Liver (tissue), 9 donors: Measurements from ENCODE around the gene PRELID2. TPM values are rescaled to one million over a fixed set of nuclear protein-coding genes. Genes with fewer than 3 reads are reported as not detected.

Experiments
- DNase-seq: peaks from one replicate; pipeline ENCODE4 v3.0.0-alpha.2; 2017; ENCODE audit warnings: low spot score
- H3K27ac ChIP-seq, 2 donors: one replicate each; pipeline ENCODE4 v1.7.0; 2013; ENCODE audit warnings: inconsistent platforms in 2 of 2, low read length in 2 of 2, control low read depth in 1 of 2, low read depth in 1 of 2, mild to moderate bottlenecking in 1 of 2
- H3K27me3 ChIP-seq, 4 donors: one replicate each; pipeline versions ENCODE4 v1.6.1 to v1.7.0; 2013; ENCODE audit warnings: low read length in 3 of 4, inconsistent platforms in 1 of 4, mild to moderate bottlenecking in 1 of 4, moderate library complexity in 1 of 4; ENCODE audit not compliant: control insufficient read depth in 4 of 4, insufficient read depth in 4 of 4
- H3K36me3 ChIP-seq, 4 donors: one replicate each; pipeline versions ENCODE4 v1.6.1 to v1.7.0; 2013; ENCODE audit warnings: low read length in 3 of 4, mild to moderate bottlenecking in 3 of 4, low read depth in 1 of 4, moderate library complexity in 1 of 4; ENCODE audit not compliant: control insufficient read depth in 4 of 4, insufficient read depth in 3 of 4
- H3K4me1 ChIP-seq, 4 donors: one replicate each; pipeline versions ENCODE4 v1.6.1 to v1.7.0; 2013; ENCODE audit warnings: low read length in 3 of 4, mild to moderate bottlenecking in 3 of 4, moderate library complexity in 1 of 4; ENCODE audit not compliant: control insufficient read depth in 4 of 4, insufficient read depth in 4 of 4
- H3K4me3 ChIP-seq, 3 donors: one replicate each; pipeline versions ENCODE4 v1.6.1 to v1.7.0; 2013; ENCODE audit warnings: low read length in 3 of 3, control low read depth in 1 of 3, low read depth in 1 of 3, mild to moderate bottlenecking in 1 of 3
- H3K9ac ChIP-seq, 2 donors: one replicate each; pipeline ENCODE4 v1.7.0; 2013; ENCODE audit warnings: low read length in 2 of 2, mild to moderate bottlenecking in 2 of 2, moderate library complexity in 2 of 2, control low read depth in 1 of 2, low read depth in 1 of 2
- H3K9me3 ChIP-seq, 4 donors: one replicate each; pipeline versions ENCODE4 v1.6.1 to v1.7.0; 2013; ENCODE audit warnings: low read length in 3 of 4; ENCODE audit not compliant: control insufficient read depth in 4 of 4
- ATF3 ChIP-seq: IDR thresholded peaks from 2 replicates; pipeline ENCODE4 v1.6.1; 2016; ENCODE audit warnings: antibody characterized with exemption
- CTCF ChIP-seq: fragments of 150-350 bp; IDR thresholded peaks from 2 replicates; pipeline ENCODE4 v1.5.1; 2017; ENCODE audit warnings: improper control_type of control experiment, low read depth, low read length; ENCODE audit not compliant: missing input control
- EGR1 ChIP-seq, 2 donors: IDR thresholded peaks; 2 replicates each; pipeline ENCODE4 v1.6.1; 2016 to 2018; ENCODE audit warnings: antibody characterized with exemption in 2 of 2, low read depth in 2 of 2
- FOXA1 ChIP-seq: IDR thresholded peaks from 2 replicates; pipeline ENCODE4 v1.6.1; 2016; ENCODE audit warnings: antibody characterized with exemption
- FOXA2 ChIP-seq: IDR thresholded peaks from 2 replicates; pipeline ENCODE4 v1.6.1; 2016; ENCODE audit warnings: antibody characterized with exemption
- GABPA ChIP-seq, 2 donors: IDR thresholded peaks in 1 of 2; conservative IDR thresholded peaks in 1 of 2; 2 replicates each; pipeline ENCODE4 v1.6.1; 2016; ENCODE audit warnings: antibody characterized with exemption in 2 of 2, mild to moderate bottlenecking in 1 of 2, moderate library complexity in 1 of 2
- HNF4A ChIP-seq, 2 donors: conservative IDR thresholded peaks; 2 replicates each; pipeline ENCODE4 v1.6.1; 2016; ENCODE audit warnings: antibody characterized with exemption in 2 of 2, mild to moderate bottlenecking in 2 of 2
- HNF4G ChIP-seq: IDR thresholded peaks from 2 replicates; pipeline ENCODE4 v1.6.1; 2016; ENCODE audit warnings: antibody characterized with exemption
- JUND ChIP-seq, 2 donors: IDR thresholded peaks; 2 replicates each; pipeline ENCODE4 v1.6.1; 2016; ENCODE audit warnings: antibody characterized with exemption in 2 of 2
- MAX ChIP-seq: IDR thresholded peaks from 2 replicates; pipeline ENCODE4 v1.6.1; 2016; ENCODE audit warnings: antibody characterized with exemption
- NR2F2 ChIP-seq: IDR thresholded peaks from 2 replicates; pipeline ENCODE4 v1.6.1; 2016; ENCODE audit warnings: antibody characterized with exemption
- RAD21 ChIP-seq, 2 donors: IDR thresholded peaks; 2 replicates each; pipeline ENCODE4 v1.6.1; 2016; ENCODE audit warnings: antibody characterized with exemption in 2 of 2, mild to moderate bottlenecking in 2 of 2
- REST ChIP-seq: IDR thresholded peaks from 2 replicates; pipeline ENCODE4 v1.6.1; 2016; ENCODE audit warnings: antibody characterized with exemption, mild to moderate bottlenecking
- RXRA ChIP-seq, 2 donors: IDR thresholded peaks; 2 replicates each; pipeline ENCODE4 v1.6.1; 2017 to 2018; ENCODE audit warnings: antibody characterized with exemption in 2 of 2, mild to moderate bottlenecking in 1 of 2
- SP1 ChIP-seq: IDR thresholded peaks from 2 replicates; pipeline ENCODE4 v1.6.1; 2018; ENCODE audit warnings: antibody characterized with exemption, mild to moderate bottlenecking
- TAF1 ChIP-seq: conservative IDR thresholded peaks from 2 replicates; pipeline ENCODE4 v1.6.1; 2016; ENCODE audit warnings: antibody characterized with exemption, mild to moderate bottlenecking
- YY1 ChIP-seq: IDR thresholded peaks from 2 replicates; pipeline ENCODE4 v1.6.1; 2016; ENCODE audit warnings: antibody characterized with exemption, mild to moderate bottlenecking
- ZBTB33 ChIP-seq: IDR thresholded peaks from 2 replicates; pipeline ENCODE4 v1.6.1; 2016; ENCODE audit warnings: antibody characterized with exemption
- WGBS: extraction: QIAGEN DNeasy Blood & Tissue Kit; methylation state at CpG from one replicate; pipeline ENCODE4 v1.1.7; 2013; 5-methylcytosine and 5-hydroxymethylcytosine counted together
- polyA plus RNA-seq, 2 donors: library from polyadenylated mRNA; stranded (reverse) in 1 of 2; unstranded in 1 of 2; fragments of 200-250 nt in 1 of 2; fragments of >200 nt in 1 of 2; fragmentation: Nextera tagmentation in 1 of 2; extraction: Ambion mirVana in 1 of 2; gene quantifications; one replicate each; pipeline versions ENCODE4 v1.2.1 to v1.2.3, GENCODE V29; 2013 to 2015
- total RNA-seq, 2 donors: library from RNA; depleted of rRNA; stranded (reverse); fragments of >200 nt; gene quantifications; one replicate each; pipeline ENCODE4 v1.2.3, GENCODE V29; 2014
- donor health status: healthy.
- donor health status: healthy.
- donor health status: healthy.
- donor health status: healthy.
- donor health status: healthy.

Gene PRELID2
- total and polyA plus RNA-seq, 4 donors = 1.1 to 24.9 (median 4.5) TPM

GRCh38 chr5:145752947-145753346 lies 82.2 kb downstream of the PRELID2 start (continued):
- TF ChIP-seq CTCF (no peak), RXRA (IDR thresholded peaks at IDR 0.05) (no peak), ZBTB33 (no peak), FOXA2 (no peak), SP1 (no peak), RAD21 (IDR thresholded peaks at IDR 0.05) (no peak), HNF4G (no peak), EGR1 (IDR thresholded peaks at IDR 0.05; ENCODE audit: low read depth in 2 of 2) (no peak), HNF4A (conservative IDR thresholded peaks at IDR 0.05) (no peak)

GRCh38 chr5:145752534-145752933 lies 82.6 kb downstream of the PRELID2 start:
- WGBS = 94% methylated on average over 2 of the region's 2 CpGs
- Histone ChIP-seq H3K4me1 (no peaks in the 10 kb centered on the region), H3K9ac (no peak overlapping the region), H3K36me3 (no peaks in the 10 kb centered on the region), H3K27me3 (no peaks in the 10 kb centered on the region), H3K9me3 (no peaks in the 10 kb centered on the region), H3K27ac (no peak overlapping the region), H3K4me3 (no peak overlapping the region)
- no peak for TF ChIP-seq FOXA2
- TF ChIP-seq ZBTB33 = no peak
- no peak for TF ChIP-seq CTCF
- no peak for TF ChIP-seq HNF4G
- TF ChIP-seq ATF3 = no peak
- no peak for TF ChIP-seq RXRA (IDR thresholded peaks at IDR 0.05)
- TF ChIP-seq TAF1 = no peak
- TF ChIP-seq JUND (IDR thresholded peaks at IDR 0.05) = no peak
- no peak for TF ChIP-seq REST
- no peak for TF ChIP-seq HNF4A (conservative IDR thresholded peaks at IDR 0.05)
- TF ChIP-seq FOXA1 = no peak
- no peak for TF ChIP-seq SP1
- TF ChIP-seq MAX = no peak
- TF ChIP-seq YY1 = no peak
- no peak for TF ChIP-seq NR2F2
- no peak for TF ChIP-seq EGR1 (IDR thresholded peaks at IDR 0.05; ENCODE audit: low read depth in 2 of 2)
- no peak for TF ChIP-seq RAD21 (IDR thresholded peaks at IDR 0.05)
- TF ChIP-seq GABPA (IDR thresholded peaks at IDR 0.05 in 1 of 2, conservative IDR thresholded peaks at IDR 0.05 in 1 of 2) = no peak
- no peak for DNase-seq
